ENCODE results near the gene TOPORS. TPM values are rescaled to one million over a fixed set of nuclear protein-coding genes. Genes with fewer than 3 reads are reported as not detected.

The TOPORS gene
- total RNA-seq = 37.9 and 40.7 TPM in 2 replicates

GRCh38 chr9:32552172-32552872 lies at the start of gene TOPORS, which contains the start of gene SMIM27:
Gene TOPORS, minus strand, starts transcription at chr9:32552586. Its CDS starts 150 bp downstream, at chr9:32552436.
Gene SMIM27, plus strand, starts transcription at chr9:32552327. Its CDS starts 108 bp downstream, at chr9:32552435.

GRCh38 chr9:32572900-32573523 lies 20.6 kb upstream of the TOPORS start, which contains the start of gene NDUFB6:
Gene NDUFB6, minus strand, starts transcription at chr9:32573159. Its CDS starts 99 bp downstream, at chr9:32573060.

GRCh38 chr9:32526041-32526706 lies 26.2 kb downstream of the TOPORS start, which contains the start of gene RIGI:
Gene RIGI, minus strand, starts transcription at chr9:32526196. Its CDS starts 30 bp downstream, at chr9:32526166.

Other genes with a start within 250 kb of the TOPORS start
- 79.3 and 84.1 TPM in 2 replicates for gene ACO1, start 167.9 kb downstream of the TOPORS start, total RNA-seq
- 24.5 and 28.9 TPM in 2 replicates for gene RIGI, start 26.4 kb downstream of the TOPORS start, total RNA-seq
- gene SMIM27, start 259 bp downstream of the TOPORS start, total RNA-seq = 2.6 and 2.9 TPM in 2 replicates
- 45.6 and 50.0 TPM in 2 replicates for gene NDUFB6, start 20.6 kb upstream of the TOPORS start, total RNA-seq
- under 0.01 TPM in 1 of 2 replicates, not detected in the other for gene TAF1L, start 83.1 kb upstream of the TOPORS start, total RNA-seq
- not detected in 2 replicates for gene TMEM215, start 231.0 kb upstream of the TOPORS start, total RNA-seq

All from thoracic aorta endothelial cell (primary cell).